NCI-H146 treated with DMSO at 0.1 percent for 48 hours (cell line): ENCODE measurements around the gene MLXIP.

Experiments
- DNase-seq: peaks from one replicate; lab custom pipeline; 2025; ENCODE audit not compliant: unreplicated experiment; lab: John Stamatoyannopoulos, UW

MLXIP gene

GRCh38 chr12:122182887-122183587 is 104.5 kb downstream of the MLXIP start, which contains the start of gene LRRC43:
Gene LRRC43 (plus strand): TSS chr12:122183123. CDS start chr12:122183145, 22 bp downstream.
- DNase-seq, result peak; percentile 68

GRCh38 chr12:122183588-122183940 is 105.0 kb downstream of the MLXIP start:
- DNase-seq, result no peak

DNA sequence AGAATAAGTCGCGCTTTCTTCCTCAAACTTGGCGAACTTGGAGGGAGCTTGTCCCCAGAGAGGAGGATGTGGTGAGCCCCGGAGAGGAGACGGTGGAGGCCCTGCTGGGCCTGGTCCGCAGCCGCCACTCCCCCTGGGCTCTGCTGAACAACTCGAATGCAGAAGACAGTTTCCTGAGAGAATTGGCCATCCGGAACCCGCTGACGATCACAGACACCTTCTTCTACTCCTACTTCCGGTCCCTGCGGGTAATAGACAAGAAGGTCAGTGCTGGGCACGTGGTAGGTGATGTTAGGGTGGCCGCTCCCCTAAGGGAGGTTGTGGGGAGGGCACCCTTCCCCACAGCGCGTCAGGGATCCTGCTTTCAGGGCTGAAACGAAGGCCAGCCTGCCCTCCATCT is 106.0 kb downstream of the MLXIP start:
- DNase-seq, result no peak

GRCh38 chr12:122185079-122185478 is 106.5 kb downstream of the MLXIP start:
- no peak for DNase-seq

DNA sequence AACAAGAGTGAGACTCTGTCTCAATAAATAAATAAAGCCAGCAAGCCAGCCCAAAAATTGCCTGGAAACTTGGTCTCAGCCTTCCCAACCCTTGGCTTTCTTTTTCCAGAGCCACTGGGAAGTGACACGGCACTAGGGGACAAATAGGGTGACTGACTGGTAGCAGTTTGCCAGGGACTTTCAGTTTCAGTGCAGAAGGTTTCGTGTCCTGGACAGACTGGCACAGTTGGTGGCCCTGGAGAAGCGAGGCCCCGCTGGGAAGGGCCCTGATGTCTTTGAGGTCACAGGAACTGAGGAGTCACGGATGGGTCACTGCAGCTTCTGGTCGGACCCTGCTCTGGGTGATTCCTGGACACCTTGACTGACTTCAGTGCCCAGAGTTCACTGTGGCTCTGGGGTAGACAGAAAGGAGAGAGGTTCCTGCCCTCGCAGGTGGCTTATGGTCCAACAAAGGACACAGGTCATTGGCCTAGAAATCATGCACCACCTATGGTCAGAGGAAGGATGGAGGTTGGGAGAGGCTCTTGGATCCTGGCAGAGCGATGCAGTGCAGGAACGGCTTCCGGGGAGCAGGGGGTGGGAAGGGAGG is 107.0 kb downstream of the MLXIP start:
- DNase-seq, result no peak

- DNase-seq, result no peak
These were observed 108.9 kb downstream of the MLXIP start for GRCh38 chr12:122187466-122187865.

- no peak for DNase-seq
These were observed 111.3 kb downstream of the MLXIP start for GRCh38 chr12:122189626-122190475.

- DNase-seq, result peak; percentile 36
These were observed 112.5 kb downstream of the MLXIP start for GRCh38 chr12:122190842-122191668.

DNA sequence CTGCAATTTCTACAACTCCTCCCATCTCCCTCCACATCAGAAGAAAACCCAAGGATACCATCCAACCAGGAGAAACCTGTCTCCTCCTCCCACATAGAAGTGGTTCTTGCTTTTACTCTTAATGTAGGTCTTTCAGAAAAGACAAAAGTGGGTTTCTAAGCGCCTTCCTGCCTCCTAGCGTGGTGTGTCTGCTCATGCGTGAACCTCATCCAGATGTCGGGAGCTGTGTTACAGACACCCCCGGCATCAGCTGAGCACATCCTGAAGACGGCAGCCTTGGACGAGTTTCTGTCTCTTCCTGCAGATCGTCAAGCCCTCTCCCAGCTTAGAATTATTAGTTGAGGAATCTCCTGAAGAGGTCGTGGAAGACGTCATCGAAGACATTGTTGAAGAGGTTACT is 113.9 kb downstream of the MLXIP start:
- no peak for DNase-seq

DNA sequence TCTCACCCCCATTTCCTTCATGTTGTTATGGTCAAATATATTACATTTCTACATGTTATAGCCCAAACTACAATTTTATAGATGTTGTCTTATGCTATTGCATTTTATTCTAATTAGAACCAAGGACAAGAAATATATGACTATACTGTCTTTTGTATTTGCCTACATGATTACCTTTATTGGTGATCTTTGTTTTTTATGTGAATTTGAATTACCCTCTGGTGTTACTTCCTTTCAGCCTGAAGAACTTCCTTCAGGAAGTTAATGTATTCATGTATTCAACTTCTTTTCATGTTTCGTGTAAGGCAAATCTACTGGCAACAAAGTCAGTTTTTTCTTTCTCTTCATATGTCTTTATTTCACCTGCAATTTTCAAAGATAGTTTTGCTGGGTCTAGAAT is 116.2 kb downstream of the MLXIP start:
- DNase-seq, result no peak

DNA sequence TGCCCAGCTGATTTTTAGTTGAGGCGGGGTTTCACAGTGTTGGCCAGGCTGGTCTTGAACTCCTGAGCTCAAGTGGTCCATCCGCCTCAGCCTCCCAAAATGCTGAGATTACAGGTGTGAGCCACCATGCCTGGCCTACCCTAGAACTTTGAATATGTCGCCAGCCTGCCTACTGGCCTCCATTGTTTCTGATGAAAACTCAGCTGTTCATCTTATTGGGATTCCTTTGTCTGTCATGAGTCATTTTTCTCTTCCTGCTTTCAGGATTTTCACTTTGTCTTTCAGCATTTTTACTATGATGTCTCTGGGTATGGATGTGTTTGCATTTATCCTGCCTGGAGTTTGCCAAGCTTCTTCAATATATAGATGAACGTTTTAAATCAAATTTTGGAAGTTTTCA is 116.8 kb downstream of the MLXIP start:
- DNase-seq, result no peak
